HepG2 (cell line): ENCODE measurements around the gene SCFD2. TPM values are rescaled to one million over a fixed set of nuclear protein-coding genes. Genes with fewer than 3 reads are reported as not detected.

Experiments used
- AGO1 ChIP-seq: fragments of 200-400 bp; formaldehyde crosslinking; IDR thresholded peaks from 2 replicates; pipeline ENCODE4 v1.6.1; 2017; ENCODE audit warnings: mild to moderate bottlenecking, low read depth, low read length, moderate library complexity; ENCODE audit not compliant: poor library complexity, severe bottlenecking
- BCL3 ChIP-seq: sonication (generic); formaldehyde crosslinking; IDR thresholded peaks from 2 replicates; pipeline ENCODE4 v1.5.1; 2020; ENCODE audit warnings: mild to moderate bottlenecking, missing genetic modification reagents, moderate library complexity
- PHF8 ChIP-seq: sonication (generic); formaldehyde crosslinking; IDR thresholded peaks from 2 replicates; pipeline ENCODE4 v1.5.0; 2020; ENCODE audit warnings: missing genetic modification reagents
- SIN3B ChIP-seq: fragments of 150-350 bp; IDR thresholded peaks from 2 replicates; pipeline ENCODE4 v1.6.1; 2014; ENCODE audit warnings: low read length
- SMAD3 ChIP-seq: sonication (generic); formaldehyde crosslinking; IDR thresholded peaks from 2 replicates; pipeline ENCODE4 v1.4.0; 2020; ENCODE audit warnings: missing genetic modification reagents
- TAF15 ChIP-seq: fragments of 200-400 bp; formaldehyde crosslinking; IDR thresholded peaks from one replicate; pipeline ENCODE4 v1.6.1; 2018; ENCODE audit warnings: mild to moderate bottlenecking, low read depth, low read length; ENCODE audit not compliant: poor library complexity, severe bottlenecking
- ZC3H13 ChIP-seq: sonication (generic); formaldehyde crosslinking; IDR thresholded peaks from 2 replicates; pipeline ENCODE4 v1.8.1; 2023; ENCODE audit warnings: mild to moderate bottlenecking, missing genetic modification reagents, moderate library complexity
- polyA plus RNA-seq, 8 experiments: library from polyadenylated mRNA; depleted of rRNA in 3 of 8; stranded (reverse) in 7 of 8; unstranded in 1 of 8; fragments of >200 nt; fragmentation: Illumina TruSeq in 4 of 8; extraction: Trizol in 4 of 8; gene quantifications; 2 replicates each; pipeline versions ENCODE4 v1.2.1 to v1.2.3, GENCODE V29; 2011 to 2016; ENCODE audit warnings: low read depth in 4 of 8, missing spikeins in 1 of 8, mixed read lengths in 1 of 8; ENCODE audit not compliant: insufficient read depth in 1 of 8
- total RNA-seq, 5 experiments: library from RNA; depleted of rRNA; stranded (reverse); fragments of >200 nt; fragmentation: Illumina TruSeq; extraction: Trizol; gene quantifications; 2 replicates each; pipeline ENCODE4 v1.2.3, GENCODE V29; 2016; ENCODE audit warnings: low read depth in 1 of 5
- TF ChIP-seq, protein P1 (sequence below): IDR thresholded peaks from 2 replicates; pipeline ENCODE4 v1.6.1; 2016; ENCODE audit warnings: missing compliant biosample characterization, missing genetic modification reagents, borderline replicate concordance
- TF ChIP-seq, protein P2 (sequence below): sonication (generic); formaldehyde crosslinking; IDR thresholded peaks from 2 replicates; pipeline ENCODE4 v1.4.0; 2020; ENCODE audit warnings: mild to moderate bottlenecking, missing genetic modification reagents
- TF ChIP-seq, protein P3 (sequence below): sonication (generic); formaldehyde crosslinking; IDR thresholded peaks from 2 replicates; pipeline ENCODE4 v1.4.0; 2020; ENCODE audit warnings: missing genetic modification reagents, borderline replicate concordance

SCFD2 gene
- total and polyA plus RNA-seq, 2 of the 13 experiments (the other 11 are each of a cell fraction or from before 2014, with no cell fraction given) = 4.6 to 15.6 TPM

GRCh38 chr4:53365486-53366300 lies at the start of gene SCFD2 (continued):
- peak; percentile 33 for TF ChIP-seq AGO1
- TF ChIP-seq, protein P1, sequence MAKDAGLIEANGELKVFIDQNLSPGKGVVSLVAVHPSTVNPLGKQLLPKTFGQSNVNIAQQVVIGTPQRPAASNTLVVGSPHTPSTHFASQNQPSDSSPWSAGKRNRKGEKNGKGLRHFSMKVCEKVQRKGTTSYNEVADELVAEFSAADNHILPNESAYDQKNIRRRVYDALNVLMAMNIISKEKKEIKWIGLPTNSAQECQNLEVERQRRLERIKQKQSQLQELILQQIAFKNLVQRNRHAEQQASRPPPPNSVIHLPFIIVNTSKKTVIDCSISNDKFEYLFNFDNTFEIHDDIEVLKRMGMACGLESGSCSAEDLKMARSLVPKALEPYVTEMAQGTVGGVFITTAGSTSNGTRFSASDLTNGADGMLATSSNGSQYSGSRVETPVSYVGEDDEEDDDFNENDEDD = peak; percentile 76; the same call in 1 of the 2 replicates
- peak; percentile 84 for TF ChIP-seq SIN3B
- TF ChIP-seq SMAD3 (CRISPR knock-in tag) = peak; percentile 68; the same call in 1 of the 2 replicates
- TF ChIP-seq, protein P2, sequence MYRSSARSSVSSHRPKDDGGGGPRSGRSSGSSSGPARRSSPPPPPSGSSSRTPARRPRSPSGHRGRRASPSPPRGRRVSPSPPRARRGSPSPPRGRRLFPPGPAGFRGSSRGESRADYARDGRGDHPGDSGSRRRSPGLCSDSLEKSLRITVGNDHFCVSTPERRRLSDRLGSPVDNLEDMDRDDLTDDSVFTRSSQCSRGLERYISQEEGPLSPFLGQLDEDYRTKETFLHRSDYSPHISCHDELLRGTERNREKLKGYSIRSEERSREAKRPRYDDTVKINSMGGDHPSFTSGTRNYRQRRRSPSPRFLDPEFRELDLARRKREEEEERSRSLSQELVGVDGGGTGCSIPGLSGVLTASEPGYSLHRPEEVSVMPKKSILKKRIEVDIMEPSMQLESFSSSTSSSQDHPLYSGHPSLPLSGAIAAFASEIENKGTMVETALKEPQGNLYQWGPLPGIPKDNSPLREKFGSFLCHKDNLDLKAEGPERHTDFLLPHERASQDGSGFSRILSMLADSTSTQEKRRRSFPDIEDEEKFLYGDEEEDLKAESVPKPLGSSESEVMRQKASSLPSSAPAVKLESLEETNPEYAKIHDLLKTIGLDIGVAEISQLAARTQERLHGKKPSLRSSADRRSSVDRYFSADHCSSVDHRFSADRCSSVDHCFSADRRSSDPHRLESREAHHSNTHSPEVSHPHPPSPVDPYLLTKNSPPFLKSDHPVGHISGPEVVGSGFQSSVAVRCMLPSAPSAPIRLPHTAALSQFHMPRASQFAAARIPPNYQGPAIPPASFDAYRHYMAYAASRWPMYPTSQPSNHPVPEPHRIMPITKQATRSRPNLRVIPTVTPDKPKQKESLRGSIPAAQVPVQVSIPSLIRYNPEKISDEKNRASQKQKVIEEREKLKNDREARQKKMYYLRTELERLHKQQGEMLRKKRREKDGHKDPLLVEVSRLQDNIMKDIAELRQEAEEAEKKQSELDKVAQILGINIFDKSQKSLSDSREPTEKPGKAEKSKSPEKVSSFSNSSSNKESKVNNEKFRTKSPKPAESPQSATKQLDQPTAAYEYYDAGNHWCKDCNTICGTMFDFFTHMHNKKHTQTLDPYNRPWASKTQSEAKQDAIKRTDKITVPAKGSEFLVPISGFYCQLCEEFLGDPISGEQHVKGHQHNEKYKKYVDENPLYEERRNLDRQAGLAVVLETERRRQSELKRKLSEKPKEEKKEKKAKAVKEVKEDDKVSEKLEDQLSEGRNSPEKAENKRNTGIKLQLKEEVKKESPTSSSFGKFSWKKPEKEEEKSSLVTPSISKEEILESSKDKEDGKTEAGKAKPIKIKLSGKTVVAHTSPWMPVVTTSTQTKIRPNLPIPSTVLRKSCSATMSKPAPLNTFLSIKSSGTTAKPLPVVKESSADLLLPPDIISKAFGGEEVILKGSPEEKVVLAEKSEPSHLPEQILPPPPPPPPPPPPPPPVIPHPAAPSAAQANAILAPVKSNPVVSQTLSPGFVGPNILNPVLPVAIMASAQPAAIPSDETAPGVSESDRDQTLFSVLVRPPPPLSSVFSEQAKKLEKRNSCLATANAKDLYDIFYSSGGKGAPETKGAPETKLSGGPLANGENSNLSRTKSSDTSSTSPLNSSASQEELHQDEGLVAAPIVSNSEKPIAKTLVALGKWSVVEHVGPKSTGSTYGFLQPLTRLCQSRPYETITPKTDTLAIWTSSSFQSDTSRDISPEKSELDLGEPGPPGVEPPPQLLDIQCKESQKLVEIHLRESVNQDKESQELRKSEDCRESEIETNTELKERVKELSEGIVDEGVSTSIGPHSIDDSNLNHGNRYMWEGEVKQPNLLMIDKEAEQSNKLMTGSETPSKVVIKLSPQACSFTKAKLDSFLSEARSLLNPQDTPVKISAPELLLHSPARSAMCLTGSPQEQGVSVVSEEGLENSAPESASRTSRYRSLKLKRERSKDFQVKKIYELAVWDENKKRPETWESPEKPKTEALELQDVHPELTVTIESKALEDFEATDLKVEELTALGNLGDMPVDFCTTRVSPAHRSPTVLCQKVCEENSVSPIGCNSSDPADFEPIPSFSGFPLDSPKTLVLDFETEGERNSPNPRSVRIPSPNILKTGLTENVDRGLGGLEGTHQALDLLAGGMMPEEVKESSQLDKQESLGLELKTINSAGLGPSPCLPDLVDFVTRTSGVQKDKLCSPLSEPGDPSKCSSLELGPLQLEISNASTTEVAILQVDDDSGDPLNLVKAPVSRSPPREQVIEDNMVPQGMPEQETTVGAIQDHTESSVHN (CRISPR knock-in tag) = peak; percentile 90; the same call in 1 of the 2 replicates
- TF ChIP-seq, protein P3, sequence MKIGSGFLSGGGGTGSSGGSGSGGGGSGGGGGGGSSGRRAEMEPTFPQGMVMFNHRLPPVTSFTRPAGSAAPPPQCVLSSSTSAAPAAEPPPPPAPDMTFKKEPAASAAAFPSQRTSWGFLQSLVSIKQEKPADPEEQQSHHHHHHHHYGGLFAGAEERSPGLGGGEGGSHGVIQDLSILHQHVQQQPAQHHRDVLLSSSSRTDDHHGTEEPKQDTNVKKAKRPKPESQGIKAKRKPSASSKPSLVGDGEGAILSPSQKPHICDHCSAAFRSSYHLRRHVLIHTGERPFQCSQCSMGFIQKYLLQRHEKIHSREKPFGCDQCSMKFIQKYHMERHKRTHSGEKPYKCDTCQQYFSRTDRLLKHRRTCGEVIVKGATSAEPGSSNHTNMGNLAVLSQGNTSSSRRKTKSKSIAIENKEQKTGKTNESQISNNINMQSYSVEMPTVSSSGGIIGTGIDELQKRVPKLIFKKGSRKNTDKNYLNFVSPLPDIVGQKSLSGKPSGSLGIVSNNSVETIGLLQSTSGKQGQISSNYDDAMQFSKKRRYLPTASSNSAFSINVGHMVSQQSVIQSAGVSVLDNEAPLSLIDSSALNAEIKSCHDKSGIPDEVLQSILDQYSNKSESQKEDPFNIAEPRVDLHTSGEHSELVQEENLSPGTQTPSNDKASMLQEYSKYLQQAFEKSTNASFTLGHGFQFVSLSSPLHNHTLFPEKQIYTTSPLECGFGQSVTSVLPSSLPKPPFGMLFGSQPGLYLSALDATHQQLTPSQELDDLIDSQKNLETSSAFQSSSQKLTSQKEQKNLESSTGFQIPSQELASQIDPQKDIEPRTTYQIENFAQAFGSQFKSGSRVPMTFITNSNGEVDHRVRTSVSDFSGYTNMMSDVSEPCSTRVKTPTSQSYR (CRISPR knock-in tag) = 0 out of 2 replicates have a peak, but pooled peaks have one; percentile 14
- peak; percentile 57; the same call in 1 of the 2 replicates for TF ChIP-seq PHF8 (CRISPR knock-in tag)
- peak; percentile 69; the same call in 1 of the 2 replicates for TF ChIP-seq BCL3 (CRISPR knock-in tag)
- TF ChIP-seq TAF15 = no peak
- 0 out of 2 replicates have a peak, but pooled peaks have one; percentile 50 for TF ChIP-seq ZC3H13
